Fibroblast of mammary gland (primary cell): ENCODE results near the gene KCTD16.
A peak's percentile ranks its signal among the peaks of the same experiment; 100 is the strongest.

Experiments used
- DNase-seq: peaks from one replicate; pipeline ENCODE4 v3.0.0-alpha.2; 2010; ENCODE audit warnings: low read depth
- H3K4me3 ChIP-seq: 2 replicates; pipeline ENCODE4 v1.5.1; 2011; ENCODE audit warnings: low read depth, mild to moderate bottlenecking, low read length, moderate library complexity; ENCODE audit not compliant: control insufficient read depth
- CTCF ChIP-seq: conservative IDR thresholded peaks from 2 replicates; pipeline ENCODE4 v1.5.1; 2011; ENCODE audit warnings: low read depth, low read length, inconsistent platforms; ENCODE audit not compliant: control insufficient read depth, insufficient read depth

Gene KCTD16

DNA sequence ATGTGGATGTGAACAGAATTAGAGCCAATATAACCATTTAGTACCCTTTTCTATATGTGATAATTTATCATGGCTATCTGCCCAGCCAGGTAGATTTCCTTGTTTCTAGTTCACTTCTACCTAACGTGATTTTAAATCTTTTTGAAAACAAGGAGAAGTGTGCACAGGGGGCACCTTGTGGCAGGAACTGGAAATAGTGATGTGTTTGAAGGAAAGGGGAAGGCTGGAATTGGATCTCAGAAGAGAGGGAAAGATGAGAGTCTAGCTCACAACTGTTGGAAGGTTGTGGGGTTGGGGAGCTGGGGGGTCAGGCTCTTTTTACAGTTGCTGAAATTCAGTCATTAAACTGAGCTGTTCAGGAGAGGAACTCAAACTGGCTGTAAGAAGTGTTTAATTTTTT lies 219.5 kb downstream of the KCTD16 start:
- peak; percentile 21 for TF ChIP-seq CTCF
- no peak overlapping the region for H3K4me3 ChIP-seq
- DNase-seq = no peak

DNA sequence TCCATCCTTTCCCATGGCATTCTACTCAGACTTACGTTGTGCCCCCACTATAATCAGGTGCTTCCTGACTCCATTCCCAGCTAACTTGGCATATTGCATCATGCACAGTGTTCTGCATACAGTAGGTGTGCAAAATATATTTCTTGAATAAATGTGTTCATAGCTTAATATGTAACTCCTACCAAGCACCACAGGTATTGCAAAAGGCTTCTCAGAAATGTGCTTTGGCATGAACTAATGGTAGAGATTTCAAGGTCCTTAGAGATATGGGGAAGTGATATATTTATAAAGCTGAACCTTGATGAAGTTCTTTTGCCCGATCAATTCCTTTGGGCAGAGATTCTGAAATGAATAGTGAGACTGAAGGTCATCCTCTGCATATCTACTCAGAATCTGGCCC lies 220.4 kb downstream of the KCTD16 start:
- no peak for DNase-seq
- no peak for TF ChIP-seq CTCF
- H3K4me3 ChIP-seq = no peak overlapping the region

- no peak overlapping the region for H3K4me3 ChIP-seq
- TF ChIP-seq CTCF = no peak
- DNase-seq = no peak
These were observed 223.2 kb downstream of the KCTD16 start for GRCh38 chr5:144393641-144394435.

DNA sequence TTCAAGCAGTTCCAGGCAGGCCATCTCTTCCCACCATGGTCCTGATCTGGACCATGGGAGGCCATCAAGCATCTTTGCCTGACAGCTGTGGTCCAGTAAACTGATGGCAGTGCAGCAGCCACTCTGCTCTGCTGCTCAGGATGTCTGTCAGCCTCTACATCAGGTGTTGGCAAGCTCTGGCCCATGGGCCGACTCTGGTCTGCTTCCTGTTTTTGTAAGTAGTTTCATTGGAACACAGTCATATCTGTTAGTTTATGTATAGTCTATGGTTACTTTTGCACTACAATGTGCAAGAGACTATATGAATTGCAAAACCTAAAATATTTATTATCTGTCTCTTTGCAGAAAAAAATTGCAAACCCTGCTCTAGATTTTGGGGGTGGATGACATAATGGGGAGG lies 225.0 kb downstream of the KCTD16 start:
- TF ChIP-seq CTCF = no peak
- no peak for DNase-seq
- H3K4me3 ChIP-seq = no peak overlapping the region

DNA sequence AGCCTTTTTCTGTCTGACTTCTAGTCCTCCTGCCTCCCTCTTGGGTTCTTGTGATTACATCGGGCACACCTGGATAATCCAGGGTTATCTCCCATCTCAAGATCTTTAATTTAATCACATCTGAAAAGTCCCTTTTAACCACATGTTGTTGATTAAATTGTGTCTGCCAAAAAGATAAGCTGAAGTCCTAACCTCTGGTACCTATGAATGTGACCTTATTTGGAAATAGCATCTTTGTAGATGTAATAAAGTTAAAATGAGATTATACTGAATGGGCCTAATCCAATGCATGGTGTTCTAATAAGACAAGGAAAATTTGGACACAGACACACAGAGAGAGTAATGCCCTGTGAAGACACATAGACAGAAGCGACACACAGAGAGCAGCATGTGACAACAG lies 232.4 kb downstream of the KCTD16 start:
- TF ChIP-seq CTCF = no peak
- no peak for DNase-seq
- no peak overlapping the region for H3K4me3 ChIP-seq

- no peak for TF ChIP-seq CTCF
- no peak for DNase-seq
- no peak overlapping the region for H3K4me3 ChIP-seq
These were observed 233.2 kb downstream of the KCTD16 start for GRCh38 chr5:144403817-144404420.
